Stimulated activated naive CD8-positive, alpha-beta T cell treated with anti-CD3 and anti-CD28 coated beads, Interleukin-15, amount 100 ng/mL, for 72 hours (primary cell): Measurements from ENCODE around the gene VLDLR.

ENCODE experiments used
- ATAC-seq: fragments of 150-1000 bp; cut with Tn5 transposase; 2 replicates; pipeline ENCODE4 v1.10.0; 2021; ENCODE audit warnings: mild to moderate bottlenecking, moderate library complexity
- DNase-seq, 2 donors: peaks; one replicate each; pipeline ENCODE4 v3.0.0; 2021 to 2022
- H3K27ac Mint-ChIP-seq, 2 donors: one replicate each; pipeline ENCODE4 v1.8.0; 2022; ENCODE audit warnings: mild to moderate bottlenecking in 2 of 2, mixed read lengths in 2 of 2, moderate library complexity in 2 of 2
- H3K27me3 Mint-ChIP-seq: one replicate; pipeline ENCODE4 v1.8.0; 2022; ENCODE audit warnings: mixed read lengths
- H3K4me1 Mint-ChIP-seq: one replicate; pipeline ENCODE4 v1.8.0; 2022; ENCODE audit warnings: mild to moderate bottlenecking, mixed read lengths
- H3K4me3 Mint-ChIP-seq, 2 donors: one replicate each; pipeline ENCODE4 v1.8.0; 2022; ENCODE audit warnings: mild to moderate bottlenecking in 2 of 2, mixed read lengths in 2 of 2, moderate library complexity in 1 of 2
- H3K9me3 Mint-ChIP-seq, 2 donors: one replicate each; pipeline ENCODE4 v1.8.0; 2022; ENCODE audit warnings: mixed read lengths in 2 of 2

The VLDLR gene

GRCh38 chr9:2611961-2612360, 9.6 kb upstream of the VLDLR start:
- H3K4me3 Mint-ChIP-seq: no peak overlapping the region
- ATAC-seq (no peak), DNase-seq (no peak)
- peaks cover 6% of the 10 kb centered on the region for H3K4me1 Mint-ChIP-seq
- no peaks in the 10 kb centered on the region for H3K9me3 Mint-ChIP-seq
- peaks cover 9% of the 10 kb centered on the region for H3K27me3 Mint-ChIP-seq
- H3K27ac Mint-ChIP-seq: no peak overlapping the region

- Mint-ChIP-seq H3K4me3 (no peak overlapping the region), H3K27ac (no peak overlapping the region), H3K9me3 (peaks cover 6 to 8% of the 10 kb centered on the region in 2 donors), H3K27me3 (peaks cover 12% of the 10 kb centered on the region), H3K4me1 (peaks cover 1% of the 10 kb centered on the region)
- ATAC-seq: peak; percentile 27
- DNase-seq: no peak
Observed at GRCh38 chr9:2613730-2614271, 7.8 kb upstream of the VLDLR start.

- no peak overlapping the region for H3K4me3 Mint-ChIP-seq
- no peak overlapping the region for H3K27ac Mint-ChIP-seq
- ATAC-seq: no peak
- H3K4me1 Mint-ChIP-seq: peaks cover 5% of the 10 kb centered on the region
- DNase-seq: no peak
- peaks cover 27% of the 10 kb centered on the region for H3K27me3 Mint-ChIP-seq
- peaks cover 6 to 8% of the 10 kb centered on the region in 2 donors for H3K9me3 Mint-ChIP-seq
Observed at GRCh38 chr9:2615497-2615896, 6.1 kb upstream of the VLDLR start.

GRCh38 chr9:2616692-2617377, 4.8 kb upstream of the VLDLR start:
- peaks cover 36% of the 10 kb centered on the region for H3K27me3 Mint-ChIP-seq
- DNase-seq (no peak), ATAC-seq (no peak)

GRCh38 chr9:2618289-2618688, 3.3 kb upstream of the VLDLR start:
- H3K27ac Mint-ChIP-seq: no peak overlapping the region
- H3K27me3 Mint-ChIP-seq: peaks cover 48% of the 10 kb centered on the region
- H3K9me3 Mint-ChIP-seq: peaks cover 6 to 8% of the 10 kb centered on the region in 2 donors
- ATAC-seq (no peak), DNase-seq (no peak)
- peaks cover 24% of the 10 kb centered on the region for H3K4me1 Mint-ChIP-seq
- no peak overlapping the region for H3K4me3 Mint-ChIP-seq

More at GRCh38 chr9:2616692-2617377, 4.8 kb upstream of the VLDLR start:
- H3K4me3 Mint-ChIP-seq: no peak overlapping the region
- no peak overlapping the region for H3K27ac Mint-ChIP-seq
- peaks cover 6 to 8% of the 10 kb centered on the region in 2 donors for H3K9me3 Mint-ChIP-seq
- H3K4me1 Mint-ChIP-seq: peaks cover 13% of the 10 kb centered on the region

GRCh38 chr9:2620919-2621721, 467 bp upstream of the VLDLR start:
- peak; percentile 71 to 87 for DNase-seq
- Mint-ChIP-seq H3K9me3 (peaks cover 6 to 8% of the 10 kb centered on the region in 2 donors), H3K4me1 (peaks cover 31% of the 10 kb centered on the region), H3K4me3 (peak overlapping the region; percentile 95 to 96), H3K27me3 (peaks cover 76% of the 10 kb centered on the region), H3K27ac (peak overlapping the region; percentile 99 to 100)
- peak; percentile 83 for ATAC-seq

GRCh38 chr9:2622461-2623287, 1.1 kb downstream of the VLDLR start:
- H3K27ac Mint-ChIP-seq: peak overlapping the region; percentile 75 to 94
- ATAC-seq: peak; percentile 30
- peak overlapping the region; percentile 96 to 99 for H3K4me3 Mint-ChIP-seq
- H3K4me1 Mint-ChIP-seq: peaks cover 31% of the 10 kb centered on the region
- H3K9me3 Mint-ChIP-seq: peaks cover 6 to 8% of the 10 kb centered on the region in 2 donors
- peaks cover 81% of the 10 kb centered on the region for H3K27me3 Mint-ChIP-seq
- peak; percentile 42 to 50 for DNase-seq

GRCh38 chr9:2623288-2624050, 1.9 kb downstream of the VLDLR start:
- Mint-ChIP-seq H3K27ac (peak overlapping the region in 1 of 2 donors; percentile 59), H3K4me1 (peaks cover 31% of the 10 kb centered on the region), H3K9me3 (peaks cover under 1 to 2% of the 10 kb centered on the region in 2 donors), H3K27me3 (peaks cover 74% of the 10 kb centered on the region), H3K4me3 (peak overlapping the region; percentile 84 to 99)
- peak in 1 of 2 donors; percentile 16 for DNase-seq
- ATAC-seq: no peak

GRCh38 chr9:2624051-2624682, 2.6 kb downstream of the VLDLR start:
- DNase-seq: no peak
- H3K27ac Mint-ChIP-seq: no peak overlapping the region
- H3K27me3 Mint-ChIP-seq: peaks cover 67% of the 10 kb centered on the region
- H3K4me3 Mint-ChIP-seq: peak overlapping the region in 1 of 2 donors; percentile 99
- ATAC-seq: no peak
- H3K9me3 Mint-ChIP-seq: no peaks in the 10 kb centered on the region
- H3K4me1 Mint-ChIP-seq: peaks cover 31% of the 10 kb centered on the region

- DNase-seq: no peak
- H3K27me3 Mint-ChIP-seq: peaks cover 56% of the 10 kb centered on the region
Observed at GRCh38 chr9:2625427-2625826, 3.8 kb downstream of the VLDLR start.

GRCh38 chr9:2628919-2629318, 7.3 kb downstream of the VLDLR start:
- H3K27me3 Mint-ChIP-seq: peaks cover 53% of the 10 kb centered on the region

More at GRCh38 chr9:2625427-2625826, 3.8 kb downstream of the VLDLR start:
- H3K27ac Mint-ChIP-seq: no peak overlapping the region
- no peak for ATAC-seq
- H3K4me3 Mint-ChIP-seq: no peak overlapping the region
- no peaks in the 10 kb centered on the region for H3K9me3 Mint-ChIP-seq
- peaks cover 26% of the 10 kb centered on the region for H3K4me1 Mint-ChIP-seq

GRCh38 chr9:2630158-2630557, 8.6 kb downstream of the VLDLR start:
- Mint-ChIP-seq H3K9me3 (no peaks in the 10 kb centered on the region), H3K4me3 (no peak overlapping the region), H3K27me3 (peaks cover 50% of the 10 kb centered on the region), H3K27ac (no peak overlapping the region), H3K4me1 (no peaks in the 10 kb centered on the region)
- DNase-seq: no peak
- no peak for ATAC-seq

More at GRCh38 chr9:2628919-2629318, 7.3 kb downstream of the VLDLR start:
- Mint-ChIP-seq H3K4me1 (peaks cover under 1% of the 10 kb centered on the region), H3K9me3 (no peaks in the 10 kb centered on the region), H3K4me3 (no peak overlapping the region), H3K27ac (no peak overlapping the region)
- DNase-seq: no peak
- no peak for ATAC-seq

- Mint-ChIP-seq H3K9me3 (no peaks in the 10 kb centered on the region), H3K4me1 (no peaks in the 10 kb centered on the region), H3K27ac (no peak overlapping the region), H3K4me3 (no peak overlapping the region), H3K27me3 (peaks cover 48% of the 10 kb centered on the region)
- ATAC-seq (no peak), DNase-seq (no peak)
Observed at GRCh38 chr9:2631263-2631662, 9.7 kb downstream of the VLDLR start.

GRCh38 chr9:2634153-2634552, 12.6 kb downstream of the VLDLR start:
- no peak overlapping the region for H3K27ac Mint-ChIP-seq
- peaks cover 44% of the 10 kb centered on the region for H3K27me3 Mint-ChIP-seq
- no peak overlapping the region for H3K4me3 Mint-ChIP-seq
- DNase-seq (no peak), ATAC-seq (no peak)
- H3K4me1 Mint-ChIP-seq: peaks cover 7% of the 10 kb centered on the region
- no peaks in the 10 kb centered on the region for H3K9me3 Mint-ChIP-seq
